ENCODE data around the gene SS18L1. TPM values are rescaled to one million over a fixed set of nuclear protein-coding genes. Genes with fewer than 3 reads are reported as not detected.

Gene SS18L1
- total RNA-seq, 1 donor from 2014 or later: 75.0 TPM

- no peak for DNase-seq
These were observed 83.4 kb downstream of the SS18L1 start for GRCh38 chr20:62226707-62227590.

GRCh38 chr20:62227591-62227976, 84.0 kb downstream of the SS18L1 start:
- no peak for DNase-seq

- DNase-seq: no peak
These were observed 84.7 kb downstream of the SS18L1 start for GRCh38 chr20:62227977-62228958.

- no peak for DNase-seq
These were observed 85.5 kb downstream of the SS18L1 start for GRCh38 chr20:62228982-62229545.

GRCh38 chr20:62229667-62230066, 86.1 kb downstream of the SS18L1 start:
- no peak for DNase-seq

- no peak for DNase-seq
These were observed 86.7 kb downstream of the SS18L1 start for GRCh38 chr20:62230276-62230675.

- DNase-seq: no peak
These were observed 87.1 kb downstream of the SS18L1 start for GRCh38 chr20:62230696-62231095.

- no peak for DNase-seq
These were observed 87.7 kb downstream of the SS18L1 start for GRCh38 chr20:62231292-62231691.

Other genes with a start within 250 kb of the SS18L1 start
- 8.6 TPM for gene TAF4, start 77.9 kb upstream of the SS18L1 start, total RNA-seq
- gene LSM14B, start 21.3 kb upstream of the SS18L1 start, total RNA-seq: 92.6 TPM
- gene PSMA7, start 375 bp upstream of the SS18L1 start, total RNA-seq: 107 TPM
- gene MTG2, start 39.3 kb downstream of the SS18L1 start, total RNA-seq: 14.8 TPM
- gene HRH3, start 76.5 kb downstream of the SS18L1 start, total RNA-seq: 0.47 TPM
- gene OSBPL2, start 94.8 kb downstream of the SS18L1 start, total RNA-seq: 39.8 TPM
- 30.6 TPM for gene ADRM1, start 159.2 kb downstream of the SS18L1 start, total RNA-seq
- 11.2 TPM for gene LAMA5, start 223.5 kb downstream of the SS18L1 start, total RNA-seq
- gene RPS21, start 243.3 kb downstream of the SS18L1 start, total RNA-seq: 715 TPM